Right atrium auricular region (tissue), 2 donors: Measurements from ENCODE around the gene FAM25A. TPM values are rescaled to one million over a fixed set of nuclear protein-coding genes. Genes with fewer than 3 reads are reported as not detected.

Experiments used
- DNase-seq: peaks from one replicate; pipeline ENCODE4 v3.0.0-alpha.2; 2019; ENCODE audit warnings: low spot score
- H3K27ac ChIP-seq, 2 donors: fragments of 200-600 bp; sonication (generic); 1 replicate in 1 of 2; 2 replicates in 1 of 2; pipeline ENCODE4 v1.5.1; 2016 to 2019
- H3K27me3 ChIP-seq, 2 donors: fragments of 200-600 bp; sonication (generic); one replicate each; pipeline versions ENCODE4 v1.5.1 to v1.6.0; 2017 to 2019
- H3K36me3 ChIP-seq: fragments of 200-600 bp; sonication (generic); one replicate; pipeline ENCODE4 v1.5.1; 2016
- H3K4me1 ChIP-seq, 2 donors: fragments of 200-600 bp; sonication (generic); one replicate each; pipeline versions ENCODE4 v1.5.1 to v1.6.0; 2017 to 2019
- H3K4me3 ChIP-seq, 2 donors: fragments of 200-600 bp; sonication (generic); 1 replicate in 1 of 2; 2 replicates in 1 of 2; pipeline ENCODE4 v1.5.1; 2017 to 2019; ENCODE audit warnings: mild to moderate bottlenecking in 1 of 2, moderate library complexity in 1 of 2
- H3K9me3 ChIP-seq, 2 donors: fragments of 200-600 bp; sonication (generic); one replicate each; pipeline ENCODE4 v1.5.1; 2019
- CTCF ChIP-seq, 2 donors: fragments of 200-600 bp; sonication (generic); IDR thresholded peaks; one replicate each; pipeline ENCODE4 v1.5.1; 2019; ENCODE audit warnings: antibody characterized with exemption in 2 of 2
- total RNA-seq, 2 donors: library from RNA; depleted of rRNA; stranded (reverse); fragments of >200 nt; gene quantifications; one replicate each; pipeline ENCODE4 v1.1.0, GENCODE V29; 2016

The FAM25A gene
- total RNA-seq, 2 donors from 2014 or later, result not detected

- no peaks in the 10 kb centered on the region for H3K9me3 ChIP-seq
These were observed 46.1 kb downstream of the FAM25A start for GRCh38 chr10:87066178-87066577.

GRCh38 chr10:87066865-87067264, 46.8 kb downstream of the FAM25A start:
- no peak for TF ChIP-seq CTCF (IDR thresholded peaks at IDR 0.05)
- no peak overlapping the region for H3K27ac ChIP-seq
- no peak overlapping the region for H3K4me3 ChIP-seq
- H3K9me3 ChIP-seq, result no peaks in the 10 kb centered on the region
- H3K36me3 ChIP-seq, result peaks cover 74% of the 10 kb centered on the region
- no peaks in the 10 kb centered on the region for H3K27me3 ChIP-seq
- no peak for DNase-seq
- no peaks in the 10 kb centered on the region for H3K4me1 ChIP-seq

More at GRCh38 chr10:87066178-87066577, 46.1 kb downstream of the FAM25A start:
- Histone ChIP-seq H3K27me3 (no peaks in the 10 kb centered on the region), H3K4me1 (no peaks in the 10 kb centered on the region), H3K27ac (no peak overlapping the region), H3K4me3 (no peak overlapping the region), H3K36me3 (peaks cover 81% of the 10 kb centered on the region)
- no peak for DNase-seq
- no peak for TF ChIP-seq CTCF (IDR thresholded peaks at IDR 0.05)

GRCh38 chr10:87068281-87068680, 48.2 kb downstream of the FAM25A start:
- Histone ChIP-seq H3K36me3 (peaks cover 71% of the 10 kb centered on the region), H3K27me3 (no peaks in the 10 kb centered on the region), H3K4me1 (no peaks in the 10 kb centered on the region), H3K9me3 (no peaks in the 10 kb centered on the region), H3K4me3 (no peak overlapping the region), H3K27ac (no peak overlapping the region)
- DNase-seq, result no peak
- TF ChIP-seq CTCF (IDR thresholded peaks at IDR 0.05), result no peak

GRCh38 chr10:87072449-87072848, 52.4 kb downstream of the FAM25A start:
- TF ChIP-seq CTCF (IDR thresholded peaks at IDR 0.05), result no peak
- no peaks in the 10 kb centered on the region for H3K4me1 ChIP-seq
- H3K9me3 ChIP-seq, result no peaks in the 10 kb centered on the region
- H3K27ac ChIP-seq, result no peak overlapping the region
- peaks cover 41% of the 10 kb centered on the region for H3K36me3 ChIP-seq
- DNase-seq, result no peak
- H3K27me3 ChIP-seq, result no peaks in the 10 kb centered on the region
- H3K4me3 ChIP-seq, result no peak overlapping the region

Other genes starting within 250 kb of the FAM25A start
- 10 to 100 TPM; 57.0 to 81.3 TPM for gene MMRN2, start 62.7 kb upstream of the FAM25A start, total RNA-seq
- gene SNCG, start 61.7 kb upstream of the FAM25A start, total RNA-seq, result 10 to 100 TPM; 20.9 to 33.8 TPM
- 100 to 1,000 TPM in 1 of 2 donors, 10 to 100 TPM in 1; 67.8 to 195 TPM for gene ADIRF, start 51.8 kb upstream of the FAM25A start, total RNA-seq
- gene GLUD1, start 74.5 kb downstream of the FAM25A start, total RNA-seq, result 10 to 100 TPM; 88.6 TPM
- gene SHLD2, start 74.9 kb downstream of the FAM25A start, total RNA-seq, result 10 to 100 TPM; 13.5 to 16.5 TPM
- gene NUTM2A, start 205.2 kb downstream of the FAM25A start, total RNA-seq, result 1 to 10 TPM; 2.3 TPM